Naive thymus-derived CD8-positive, alpha-beta T cell (primary cell): Measurements from ENCODE around the gene HAGHL. TPM values are rescaled to one million over a fixed set of nuclear protein-coding genes. Genes with fewer than 3 reads are reported as not detected.

ENCODE experiments used
- ATAC-seq, 2 donors: fragments of 150-1000 bp; cut with Tn5 transposase in 1 of 2; sonication (Bioruptor Pico), chemical (Tn5 transposase) in 1 of 2; 1 replicate in 1 of 2; 2 replicates in 1 of 2; pipeline ENCODE4 v1.10.0; 2021; ENCODE audit warnings: mild to moderate bottlenecking in 2 of 2, moderate library complexity in 2 of 2
- POLR2A ChIA-PET: fragments of 350-600 bp; sonication (Branson Sonifier 250); formaldehyde crosslinking; loops from one replicate; lab custom pipeline; 2021; ENCODE audit warnings: antibody characterized with exemption; lab: Charles Lee
- DNase-seq, 10 donors: peaks; one replicate each; pipeline versions ENCODE4 v3.0.0 to v3.0.0-alpha.2; 2020 to 2022
- H3K27ac Mint-ChIP-seq, 10 donors: one replicate each; pipeline ENCODE4 v1.8.0; 2020 to 2022; ENCODE audit warnings: mild to moderate bottlenecking in 10 of 10, mixed read lengths in 10 of 10, moderate library complexity in 4 of 10, inconsistent platforms in 1 of 10
- H3K27me3 Mint-ChIP-seq, 5 donors: one replicate each; pipeline ENCODE4 v1.8.0; 2021 to 2022; ENCODE audit warnings: mixed read lengths in 5 of 5
- H3K36me3 Mint-ChIP-seq, 3 donors: one replicate each; pipeline ENCODE4 v1.8.0; 2020 to 2022; ENCODE audit warnings: mixed read lengths in 3 of 3, mild to moderate bottlenecking in 2 of 3, inconsistent platforms in 1 of 3
- H3K4me1 Mint-ChIP-seq, 4 donors: one replicate each; pipeline ENCODE4 v1.8.0; 2021 to 2022; ENCODE audit warnings: mixed read lengths in 4 of 4
- H3K4me3 Mint-ChIP-seq, 10 donors: one replicate each; pipeline ENCODE4 v1.8.0; 2020 to 2022; ENCODE audit warnings: mild to moderate bottlenecking in 10 of 10, mixed read lengths in 10 of 10, moderate library complexity in 6 of 10, inconsistent platforms in 1 of 10
- H3K9me3 Mint-ChIP-seq, 9 donors: one replicate each; pipeline ENCODE4 v1.8.0; 2020 to 2022; ENCODE audit warnings: mixed read lengths in 9 of 9, mild to moderate bottlenecking in 3 of 9, inconsistent platforms in 1 of 9, moderate library complexity in 1 of 9
- polyA plus RNA-seq, 3 donors: library from polyadenylated mRNA; unstranded; fragments of 300-500 nt; fragmentation: Illumina TruSeq; gene quantifications; one replicate each; pipeline ENCODE4 v1.2.3, GENCODE V29; 2021
- total RNA-seq, 8 experiments: library from RNA in 2 of 8; stranded (reverse) in 2 of 8; gene quantifications; one replicate each; pipeline ENCODE4 v1.2.3 and lab custom pipeline; 2021 to 2026

Gene HAGHL
- total and polyA plus RNA-seq, 5 experiments from 2014 or later = 5.0 to 67.0 (median 6.2) TPM

- POLR2A ChIA-PET = interaction anchor here (0.6 to 2.0 kb wide), 4 partner anchors 8 to 25 kb away, joined by 3 to 19 read pairs (median 3); no protein-coding TSS in a partner anchor
- no peaks in the 10 kb centered on the region for H3K9me3 Mint-ChIP-seq
- DNase-seq = no peak
- peaks cover 0 to 4% (median 0%) of the 10 kb centered on the region in 3 donors for H3K36me3 Mint-ChIP-seq
- H3K27me3 Mint-ChIP-seq = peaks cover 9 to 41% (median 21%) of the 10 kb centered on the region in 5 donors
- ATAC-seq = no peak
- no peak overlapping the region for H3K27ac Mint-ChIP-seq
- H3K4me1 Mint-ChIP-seq = peaks cover 0 to 29% (median 8%) of the 10 kb centered on the region in 4 donors
- no peak overlapping the region for H3K4me3 Mint-ChIP-seq
Observed at GRCh38 chr16:703406-703805, 23.5 kb upstream of the HAGHL start.

- Mint-ChIP-seq H3K27me3 (peaks cover 10 to 48% (median 23%) of the 10 kb centered on the region in 5 donors), H3K27ac (no peak overlapping the region), H3K9me3 (no peaks in the 10 kb centered on the region), H3K4me1 (peaks cover 0 to 27% (median 8%) of the 10 kb centered on the region in 4 donors), H3K4me3 (no peak overlapping the region), H3K36me3 (peaks cover 0 to 4% (median 0%) of the 10 kb centered on the region in 3 donors)
- POLR2A ChIA-PET = interaction anchor here (0.5 to 2.0 kb wide), 4 partner anchors 9 to 277 kb away, joined by 3 to 19 read pairs (median 3); partner anchors contain the start of gene SOX8
- ATAC-seq = no peak
- no peak for DNase-seq
Observed at GRCh38 chr16:704047-704446, 22.9 kb upstream of the HAGHL start.

GRCh38 chr16:704552-705380 is 22.1 kb upstream of the HAGHL start:
- DNase-seq (no peak), ATAC-seq (no peak)
- POLR2A ChIA-PET = interaction anchor here (0.5 to 2.0 kb wide), 3 partner anchors 8 to 23 kb away, joined by 3 to 19 read pairs (median 3); no protein-coding TSS in a partner anchor
- Mint-ChIP-seq H3K27ac (no peak overlapping the region), H3K4me1 (peaks cover 0 to 19% (median 7%) of the 10 kb centered on the region in 4 donors), H3K9me3 (no peaks in the 10 kb centered on the region), H3K36me3 (peaks cover 0 to 4% (median 0%) of the 10 kb centered on the region in 3 donors), H3K4me3 (peak overlapping the region in 4 of 10 donors; percentile 32 to 54 (median 39)), H3K27me3 (peaks cover 10 to 55% (median 23%) of the 10 kb centered on the region in 5 donors)

- Mint-ChIP-seq H3K36me3 (peaks cover 0 to 4% (median 0%) of the 10 kb centered on the region in 3 donors), H3K27me3 (peaks cover 10 to 63% (median 23%) of the 10 kb centered on the region in 5 donors), H3K27ac (peak within 1 kb of the TSS in 1 of 10 donors; percentile 13), H3K9me3 (no peaks in the 10 kb centered on the region), H3K4me3 (peak within 1 kb of the TSS in 8 of 10 donors; percentile 7 to 55 (median 34)), H3K4me1 (peaks cover 0 to 17% (median 7%) of the 10 kb centered on the region in 4 donors)
- POLR2A ChIA-PET = interaction anchor here (1.4 kb wide), 1 partner anchor 9 kb away, joined by 4 read pairs; no protein-coding TSS in a partner anchor
- ATAC-seq = peak in 1 of 2 donors; percentile 23
- DNase-seq = no peak
Observed at GRCh38 chr16:705431-706188, 21.3 kb upstream of the HAGHL start, which contains the start of gene FBXL16. Gene FBXL16 (minus strand): TSS chr16:705801. CDS start chr16:697405, 8,396 bp downstream.

- Mint-ChIP-seq H3K4me1 (peaks cover 0 to 14% (median 7%) of the 10 kb centered on the region in 4 donors), H3K36me3 (peaks cover 0 to 4% (median 0%) of the 10 kb centered on the region in 3 donors), H3K27ac (peak overlapping the region in 1 of 10 donors; percentile 13), H3K4me3 (peak overlapping the region in 8 of 10 donors; percentile 7 to 55 (median 34)), H3K9me3 (no peaks in the 10 kb centered on the region), H3K27me3 (peaks cover 10 to 68% (median 23%) of the 10 kb centered on the region in 5 donors)
- peak in 1 of 2 donors; percentile 32 for ATAC-seq
- POLR2A ChIA-PET = interaction anchor here (1.4 to 21.0 kb wide), 3 partner anchors 10 to 28 kb away, joined by 3 to 411 read pairs (median 4); partner anchors contain the start of genes CCDC78, CIAO3 and HAGHL
- DNase-seq = no peak
Observed at GRCh38 chr16:706189-707061, 20.5 kb upstream of the HAGHL start.

- no peak for ATAC-seq
- no peak overlapping the region for H3K27ac Mint-ChIP-seq
- peaks cover 10 to 68% (median 22%) of the 10 kb centered on the region in 5 donors for H3K27me3 Mint-ChIP-seq
- no peaks in the 10 kb centered on the region for H3K9me3 Mint-ChIP-seq
- H3K4me1 Mint-ChIP-seq = peaks cover 0 to 12% (median 7%) of the 10 kb centered on the region in 4 donors
- peaks cover 0 to 4% (median 0%) of the 10 kb centered on the region in 3 donors for H3K36me3 Mint-ChIP-seq
- POLR2A ChIA-PET = interaction anchor here (1.5 to 21.0 kb wide), 2 partner anchors 9 to 28 kb away, joined by 3 to 411 read pairs; partner anchors contain the start of genes CCDC78, CIAO3 and HAGHL
- no peak for DNase-seq
- peak overlapping the region in 1 of 10 donors; percentile 45 for H3K4me3 Mint-ChIP-seq
Observed at GRCh38 chr16:707062-707538, 19.8 kb upstream of the HAGHL start.

GRCh38 chr16:708019-708418 is 18.9 kb upstream of the HAGHL start:
- H3K27me3 Mint-ChIP-seq = peaks cover 6 to 61% (median 16%) of the 10 kb centered on the region in 5 donors
- no peak for ATAC-seq
- peaks cover 0 to 4% (median 0%) of the 10 kb centered on the region in 3 donors for H3K36me3 Mint-ChIP-seq
- peak overlapping the region in 1 of 10 donors; percentile 29 for H3K27ac Mint-ChIP-seq
- H3K4me3 Mint-ChIP-seq = peak overlapping the region in 3 of 10 donors; percentile 36 to 47 (median 41)
- POLR2A ChIA-PET = interaction anchor here (0.7 to 21.0 kb wide), 3 partner anchors 8 to 27 kb away, joined by 3 to 411 read pairs (median 3); partner anchors contain the start of genes ANTKMT, CCDC78, CIAO3 and HAGHL
- no peaks in the 10 kb centered on the region for H3K9me3 Mint-ChIP-seq
- H3K4me1 Mint-ChIP-seq = peaks cover 0 to 14% (median 6%) of the 10 kb centered on the region in 4 donors
- DNase-seq = no peak

GRCh38 chr16:708959-709358 is 17.9 kb upstream of the HAGHL start:
- Mint-ChIP-seq H3K4me1 (peaks cover 2 to 18% (median 6%) of the 10 kb centered on the region in 4 donors), H3K9me3 (no peaks in the 10 kb centered on the region), H3K4me3 (no peak overlapping the region), H3K27ac (no peak overlapping the region), H3K36me3 (peaks cover 0 to 4% (median 0%) of the 10 kb centered on the region in 3 donors), H3K27me3 (peaks cover 6 to 58% (median 16%) of the 10 kb centered on the region in 5 donors)
- DNase-seq (no peak), ATAC-seq (no peak)
- POLR2A ChIA-PET = interaction anchor here (1.8 to 21.0 kb wide), 2 partner anchors 14 to 26 kb away, joined by 8 to 411 read pairs; partner anchors contain the start of genes CCDC78, CIAO3 and HAGHL

- DNase-seq (no peak), ATAC-seq (no peak)
- peaks cover 6 to 20% (median 9%) of the 10 kb centered on the region in 4 donors for H3K4me1 Mint-ChIP-seq
- peaks cover 6 to 50% (median 16%) of the 10 kb centered on the region in 5 donors for H3K27me3 Mint-ChIP-seq
- no peak overlapping the region for H3K4me3 Mint-ChIP-seq
- POLR2A ChIA-PET = interaction anchor here (1.5 to 21.0 kb wide), 3 partner anchors 11 to 25 kb away, joined by 4 to 411 read pairs (median 8); partner anchors contain the start of genes ANTKMT, CCDC78, CIAO3 and HAGHL
- H3K36me3 Mint-ChIP-seq = peaks cover 0 to 4% (median 0%) of the 10 kb centered on the region in 3 donors
- no peaks in the 10 kb centered on the region for H3K9me3 Mint-ChIP-seq
- H3K27ac Mint-ChIP-seq = no peak overlapping the region
Observed at GRCh38 chr16:709566-710499, 17.1 kb upstream of the HAGHL start.
